K562 (cell line): ENCODE measurements around the gene TAPBPL. TPM values are rescaled to one million over a fixed set of nuclear protein-coding genes. Genes with fewer than 3 reads are reported as not detected.

Experiments
- ARID2 ChIP-seq: fragments of 450-650 bp; IDR thresholded peaks from 2 replicates; pipeline ENCODE4 v1.6.1; 2017; ENCODE audit warnings: antibody characterized with exemption, mild to moderate bottlenecking
- CREB1 ChIP-seq, 2 experiments: sonication (generic) in 1 of 2; formaldehyde crosslinking in 1 of 2; IDR thresholded peaks; 2 replicates each; pipeline versions ENCODE4 v1.6.1 to v1.8.0; 2012 to 2022; ENCODE audit warnings: inconsistent platforms in 1 of 2, mild to moderate bottlenecking in 1 of 2, missing genetic modification reagents in 1 of 2, moderate library complexity in 1 of 2
- CTCF ChIP-seq, 3 experiments: IDR thresholded peaks in 2 of 3; conservative IDR thresholded peaks in 1 of 3; 2 replicates each; pipeline ENCODE4 v1.5.1; 2011 to 2012; ENCODE audit warnings: low read length in 3 of 3, mild to moderate bottlenecking in 3 of 3, control low read depth in 2 of 3, improper control_type of control experiment in 1 of 3, inconsistent platforms in 1 of 3, low read depth in 1 of 3, mixed read lengths in 1 of 3, moderate library complexity in 1 of 3; ENCODE audit not compliant: insufficient read depth in 2 of 3
- RCOR1 ChIP-seq, 2 experiments: IDR thresholded peaks; 2 replicates each; pipeline ENCODE4 v1.6.1; 2012; ENCODE audit warnings: low read depth in 2 of 2, low read length in 2 of 2, borderline replicate concordance in 1 of 2, improper control_type of control experiment in 1 of 2
- TCF3 ChIP-seq: sonication (generic); formaldehyde crosslinking; IDR thresholded peaks from 2 replicates; pipeline ENCODE4 v1.4.0; 2020; ENCODE audit warnings: mild to moderate bottlenecking, missing genetic modification reagents
- TRIM25 ChIP-seq: fragments of 450-650 bp; IDR thresholded peaks from 2 replicates; pipeline ENCODE4 v1.7.0; 2016; ENCODE audit warnings: borderline replicate concordance
- ZNF224 ChIP-seq: sonication (generic); formaldehyde crosslinking; IDR thresholded peaks from 2 replicates; pipeline ENCODE4 v1.8.0; 2022; ENCODE audit warnings: mild to moderate bottlenecking, missing genetic modification reagents
- ZNF592 ChIP-seq: fragments of 450-650 bp; IDR thresholded peaks from 2 replicates; pipeline ENCODE4 v1.6.1; 2017; ENCODE audit warnings: antibody characterized with exemption, mild to moderate bottlenecking
- polyA plus RNA-seq, 8 experiments: library from polyadenylated mRNA; depleted of rRNA in 4 of 8; stranded (reverse) in 5 of 8; unstranded in 3 of 8; fragments of >200 nt; fragmentation: Nextera tagmentation in 2 of 8; fragmentation: Illumina TruSeq in 1 of 8; extraction: Ambion mirVana in 2 of 8; extraction: Trizol in 1 of 8; gene quantifications; 2 replicates each; pipeline versions ENCODE4 v1.2.1 to v1.2.3, GENCODE V29; 2011 to 2014; ENCODE audit warnings: inconsistent platforms in 1 of 8, missing spikeins in 1 of 8
- total RNA-seq, 7 experiments: library from RNA; depleted of rRNA in 6 of 7; stranded (reverse); fragments of >200 nt in 6 of 7; fragmentation: Illumina TruSeq in 2 of 7; extraction: Trizol in 2 of 7; gene quantifications; 2 replicates each; pipeline versions ENCODE4 v1.2.1 to v1.2.3, GENCODE V29; 2011 to 2021; ENCODE audit warnings: low replicate concordance in 1 of 7

TAPBPL gene
- total and polyA plus RNA-seq, 9 of the 15 experiments (the other 6 are each of a cell fraction or from before 2014, with no cell fraction given) = 0.29 to 1.6 (median 0.45) TPM

GRCh38 chr12:6423267-6424007, 28.4 kb upstream of the TAPBPL start (continued):
- 0 out of 2 replicates have a peak, but pooled peaks have one; percentile 32 for TF ChIP-seq ZNF592
- TF ChIP-seq RCOR1 (IDR thresholded peaks at IDR 0.05; ENCODE audit: borderline replicate concordance in 1 of 2, low read depth in 2 of 2, low read length in 2 of 2) = peak in 1 of 2 experiments; percentile 47; a peak in 1 of 4 replicates
- no peak for TF ChIP-seq CREB1 (IDR thresholded peaks at IDR 0.05)
- peak; percentile 51; the same call in 1 of the 2 replicates for TF ChIP-seq CREB1 (CRISPR knock-in tag; IDR thresholded peaks at IDR 0.05)
- peak; percentile 82 to 84 (median 82) for TF ChIP-seq CTCF (IDR thresholded peaks at IDR 0.05 in 2 of 3, conservative IDR thresholded peaks at IDR 0.05 in 1 of 3; ENCODE audit: insufficient read depth in 2 of 3, low read depth in 1 of 3, low read length in 3 of 3)
- 0 out of 2 replicates have a peak, but pooled peaks have one; percentile 16 for TF ChIP-seq ARID2
- 0 out of 2 replicates have a peak, but pooled peaks have one; percentile 7 for TF ChIP-seq TCF3 (CRISPR knock-in tag)
- TF ChIP-seq ZNF224 (CRISPR knock-in tag) = no peak
- no peak for TF ChIP-seq TRIM25
